ENCODE data around the gene CCNI2.

GRCh38 chr5:132767150-132767549 lies 19.9 kb downstream of the CCNI2 start:
- no peak for TF ChIP-seq TAF1 (IDR thresholded peaks at IDR 0.05; ENCODE audit: borderline replicate concordance, insufficient read depth, low read length)
- no peak for TF ChIP-seq POLR2AphosphoS5 (IDR thresholded peaks at IDR 0.05; ENCODE audit: low read depth, low read length)
- TF ChIP-seq SIN3A (IDR thresholded peaks at IDR 0.05; ENCODE audit: borderline replicate concordance, insufficient read depth, low read length): no peak
